CD4-positive, alpha-beta memory T cell (primary cell): ENCODE results near the gene CLIC2. TPM values are rescaled to one million over a fixed set of nuclear protein-coding genes. Genes with fewer than 3 reads are reported as not detected.
"Not testable (repeated sequence)": the region's sequence is repeated elsewhere in the genome, so short reads cannot be mapped to it uniquely, and the experiment has no call there.

Experiments
- CTCF ChIA-PET: fragments of 350-600 bp; sonication (Branson Sonifier 250); formaldehyde crosslinking; loops from one replicate; lab custom pipeline; 2021; ENCODE audit warnings: inconsistent platforms; ENCODE audit not compliant: partially characterized antibody; lab: Charles Lee
- POLR2A ChIA-PET: fragments of 350-600 bp; sonication (Branson Sonifier 250); formaldehyde crosslinking; loops from one replicate; lab custom pipeline; 2021; ENCODE audit not compliant: partially characterized antibody; lab: Charles Lee
- DNase-seq, 5 donors: peaks; one replicate each; pipeline versions ENCODE4 v3.0.0 to v3.0.0-alpha.2; 2020 to 2022; ENCODE audit warnings: mixed read lengths in 1 of 5
- H3K27ac ChIP-seq: one replicate; pipeline ENCODE4 v1.7.0; 2013; ENCODE audit warnings: low read depth, low read length
- H3K27me3 ChIP-seq: 2 replicates; pipeline ENCODE4 v1.7.0; 2013; ENCODE audit warnings: mild to moderate bottlenecking, low read length, moderate library complexity; ENCODE audit not compliant: insufficient read depth
- H3K36me3 ChIP-seq: 2 replicates; pipeline ENCODE4 v1.7.0; 2013; ENCODE audit warnings: mild to moderate bottlenecking, low read length, moderate library complexity; ENCODE audit not compliant: insufficient read depth
- H3K4me1 ChIP-seq: 2 replicates; pipeline ENCODE4 v1.7.0; 2013; ENCODE audit warnings: mild to moderate bottlenecking, low read length, moderate library complexity; ENCODE audit not compliant: insufficient read depth
- H3K4me3 ChIP-seq, 2 donors: one replicate each; pipeline ENCODE4 v1.7.0; 2013; ENCODE audit warnings: low read length in 2 of 2, mild to moderate bottlenecking in 1 of 2
- H3K9me3 ChIP-seq, 2 donors: one replicate each; pipeline ENCODE4 v1.7.0; 2013; ENCODE audit warnings: low read length in 2 of 2, control low read depth in 1 of 2; ENCODE audit not compliant: control insufficient read depth in 1 of 2
- H3K27ac Mint-ChIP-seq, 7 donors: one replicate each; pipeline ENCODE4 v1.8.0; 2020 to 2021; ENCODE audit warnings: mixed read lengths in 7 of 7, mild to moderate bottlenecking in 6 of 7, inconsistent platforms in 3 of 7, moderate library complexity in 3 of 7
- H3K27me3 Mint-ChIP-seq, 2 donors: one replicate each; pipeline ENCODE4 v1.8.0; 2020 to 2021; ENCODE audit warnings: mixed read lengths in 2 of 2
- H3K36me3 Mint-ChIP-seq, 2 donors: one replicate each; pipeline ENCODE4 v1.8.0; 2020 to 2021; ENCODE audit warnings: mixed read lengths in 2 of 2, inconsistent platforms in 1 of 2, mild to moderate bottlenecking in 1 of 2
- H3K4me1 Mint-ChIP-seq, 4 donors: one replicate each; pipeline ENCODE4 v1.8.0; 2020 to 2021; ENCODE audit warnings: mixed read lengths in 4 of 4, mild to moderate bottlenecking in 1 of 4
- H3K4me3 Mint-ChIP-seq, 8 donors: one replicate each; pipeline ENCODE4 v1.8.0; 2020 to 2021; ENCODE audit warnings: mixed read lengths in 8 of 8, mild to moderate bottlenecking in 7 of 8, moderate library complexity in 6 of 8, inconsistent platforms in 3 of 8
- H3K9me3 Mint-ChIP-seq, 8 donors: one replicate each; pipeline ENCODE4 v1.8.0; 2020 to 2021; ENCODE audit warnings: mixed read lengths in 8 of 8, mild to moderate bottlenecking in 5 of 8, inconsistent platforms in 3 of 8, moderate library complexity in 1 of 8
- intact Hi-C: fragments of 100-400 bp; cut with micrococcal nuclease; formaldehyde crosslinking; loops from one replicate; pipeline ENCODE4 v1.15.1; 2023
- polyA plus RNA-seq, 2 donors: library from polyadenylated mRNA; unstranded; fragments of 300-500 nt; fragmentation: Illumina TruSeq; gene quantifications; one replicate each; pipeline ENCODE4 v1.2.3, GENCODE V29; 2021
- total RNA-seq, 2 experiments: library from RNA; stranded (reverse); gene quantifications; one replicate each; pipeline ENCODE4 v1.2.3, GENCODE V29; 2021

The CLIC2 gene
- total and polyA plus RNA-seq, 4 experiments from 2014 or later, result 0.18 to 0.81 (median 0.28) TPM; not detected in 1

GRCh38 chrX:155345689-155346088 lies 11.3 kb upstream of the CLIC2 start:
- POLR2A ChIA-PET, H3K27me3 ChIP-seq, H3K9me3 Mint-ChIP-seq, H3K4me1 ChIP-seq, intact Hi-C loops, H3K27me3 Mint-ChIP-seq, H3K27ac ChIP-seq, DNase-seq, H3K36me3 Mint-ChIP-seq, H3K27ac Mint-ChIP-seq, H3K9me3 ChIP-seq, H3K4me3 Mint-ChIP-seq, H3K4me3 ChIP-seq, H3K4me1 Mint-ChIP-seq, H3K36me3 ChIP-seq, CTCF ChIA-PET: not testable (repeated sequence)

- H3K36me3 ChIP-seq, CTCF ChIA-PET, H3K27me3 ChIP-seq, H3K9me3 Mint-ChIP-seq, H3K4me1 ChIP-seq, intact Hi-C loops, H3K4me3 Mint-ChIP-seq, H3K27me3 Mint-ChIP-seq, H3K27ac Mint-ChIP-seq, H3K36me3 Mint-ChIP-seq, H3K4me3 ChIP-seq, H3K9me3 ChIP-seq, DNase-seq, H3K27ac ChIP-seq, H3K4me1 Mint-ChIP-seq, POLR2A ChIA-PET: not testable (repeated sequence)
Observed at GRCh38 chrX:155335337-155335712, 911 bp upstream of the CLIC2 start.

- no peaks in the 10 kb centered on the region for H3K4me1 Mint-ChIP-seq
- POLR2A ChIA-PET, result no interaction called here
- no peaks in the 10 kb centered on the region for H3K9me3 ChIP-seq
Observed at GRCh38 chrX:155333544-155334100, 792 bp downstream of the CLIC2 start.

GRCh38 chrX:155330992-155331391 lies 3.4 kb downstream of the CLIC2 start:
- Mint-ChIP-seq H3K27ac (no peak overlapping the region), H3K36me3 (no peaks in the 10 kb centered on the region), H3K9me3 (peaks cover 0 to 2% (median 0%) of the 10 kb centered on the region in 8 donors), H3K4me3 (no peak overlapping the region), H3K4me1 (no peaks in the 10 kb centered on the region), H3K27me3 (peaks cover 0 to 4% of the 10 kb centered on the region in 2 donors)
- Histone ChIP-seq H3K9me3 (no peaks in the 10 kb centered on the region), H3K36me3 (no peaks in the 10 kb centered on the region), H3K27ac (no peak overlapping the region), H3K4me3 (no peak overlapping the region), H3K27me3 (no peaks in the 10 kb centered on the region), H3K4me1 (no peaks in the 10 kb centered on the region)
- DNase-seq, result no peak
- ChIA-PET CTCF (no interaction called here), POLR2A (no interaction called here)
- intact Hi-C loops, result no loop called here

More at GRCh38 chrX:155333544-155334100, 792 bp downstream of the CLIC2 start:
- Mint-ChIP-seq H3K36me3 (no peaks in the 10 kb centered on the region), H3K27me3 (peaks cover 0 to 4% of the 10 kb centered on the region in 2 donors), H3K4me3 (no peak overlapping the region), H3K9me3 (peaks cover 0 to 2% (median 0%) of the 10 kb centered on the region in 8 donors), H3K27ac (no peak overlapping the region)
- Histone ChIP-seq H3K4me1 (no peaks in the 10 kb centered on the region), H3K36me3 (no peaks in the 10 kb centered on the region), H3K4me3 (no peak overlapping the region), H3K27me3 (no peaks in the 10 kb centered on the region), H3K27ac (no peak overlapping the region)
- CTCF ChIA-PET, result no interaction called here
- no peak for DNase-seq
- intact Hi-C loops, result no loop called here

GRCh38 chrX:155329293-155329692 lies 5.1 kb downstream of the CLIC2 start:
- Mint-ChIP-seq H3K27me3 (peaks cover 0 to 7% of the 10 kb centered on the region in 2 donors), H3K36me3 (no peaks in the 10 kb centered on the region), H3K4me3 (no peak overlapping the region), H3K27ac (no peak overlapping the region), H3K9me3 (peaks cover 0 to 5% (median under 1%) of the 10 kb centered on the region in 8 donors), H3K4me1 (no peaks in the 10 kb centered on the region)
- no peak overlapping the region for H3K27ac ChIP-seq
- no peak for DNase-seq
- ChIA-PET POLR2A (no interaction called here), CTCF (no interaction called here)
- H3K4me3 ChIP-seq, result no peak overlapping the region
- intact Hi-C loops, result no loop called here
- H3K36me3 ChIP-seq, result no peaks in the 10 kb centered on the region
- no peaks in the 10 kb centered on the region for H3K27me3 ChIP-seq
- H3K9me3 ChIP-seq, result no peaks in the 10 kb centered on the region
- H3K4me1 ChIP-seq, result no peaks in the 10 kb centered on the region

- Histone ChIP-seq H3K27ac (no peak overlapping the region), H3K27me3 (no peaks in the 10 kb centered on the region), H3K36me3 (no peaks in the 10 kb centered on the region), H3K4me1 (no peaks in the 10 kb centered on the region), H3K9me3 (no peaks in the 10 kb centered on the region), H3K4me3 (no peak overlapping the region)
- Mint-ChIP-seq H3K27ac (no peak overlapping the region), H3K36me3 (no peaks in the 10 kb centered on the region), H3K4me1 (no peaks in the 10 kb centered on the region), H3K9me3 (peaks cover 0 to 16% (median 6%) of the 10 kb centered on the region in 8 donors), H3K27me3 (peaks cover 0 to 13% of the 10 kb centered on the region in 2 donors), H3K4me3 (no peak overlapping the region)
- DNase-seq, result no peak
- intact Hi-C loops, result no loop called here
- CTCF ChIA-PET, result no interaction called here
- POLR2A ChIA-PET, result no interaction called here
Observed at GRCh38 chrX:155326610-155327009, 7.8 kb downstream of the CLIC2 start.

- POLR2A ChIA-PET, result no interaction called here
Observed at GRCh38 chrX:155314260-155314659, 20.2 kb downstream of the CLIC2 start.

GRCh38 chrX:155313766-155314165 lies 20.6 kb downstream of the CLIC2 start:
- intact Hi-C loops, result no loop called here
- CTCF ChIA-PET, result no interaction called here
- Mint-ChIP-seq H3K4me3 (no peak overlapping the region), H3K27me3 (no peaks in the 10 kb centered on the region), H3K4me1 (no peaks in the 10 kb centered on the region), H3K36me3 (no peaks in the 10 kb centered on the region), H3K9me3 (peaks cover 0 to 29% (median 14%) of the 10 kb centered on the region in 8 donors), H3K27ac (no peak overlapping the region)
- Histone ChIP-seq H3K36me3 (no peaks in the 10 kb centered on the region), H3K4me1 (no peaks in the 10 kb centered on the region), H3K9me3 (no peaks in the 10 kb centered on the region), H3K27me3 (no peaks in the 10 kb centered on the region), H3K27ac (no peak overlapping the region), H3K4me3 (no peak overlapping the region)
- POLR2A ChIA-PET, result no interaction called here
- no peak for DNase-seq

More at GRCh38 chrX:155314260-155314659, 20.2 kb downstream of the CLIC2 start:
- H3K9me3 ChIP-seq, result no peaks in the 10 kb centered on the region
- Mint-ChIP-seq H3K27me3 (no peaks in the 10 kb centered on the region), H3K4me1 (no peaks in the 10 kb centered on the region), H3K9me3 (peaks cover 0 to 24% (median 15%) of the 10 kb centered on the region in 8 donors), H3K36me3 (no peaks in the 10 kb centered on the region), H3K27ac (no peak overlapping the region), H3K4me3 (no peak overlapping the region)
- no peak overlapping the region for H3K27ac ChIP-seq
- H3K4me3 ChIP-seq, result no peak overlapping the region
- no peak for DNase-seq
- CTCF ChIA-PET, result no interaction called here
- intact Hi-C loops, result no loop called here
- no peaks in the 10 kb centered on the region for H3K4me1 ChIP-seq
- no peaks in the 10 kb centered on the region for H3K27me3 ChIP-seq
- no peaks in the 10 kb centered on the region for H3K36me3 ChIP-seq
